ENCODE results near the gene URI1.
A peak's percentile ranks its signal among the peaks of the same experiment; 100 is the strongest.

The URI1 gene

DNA sequence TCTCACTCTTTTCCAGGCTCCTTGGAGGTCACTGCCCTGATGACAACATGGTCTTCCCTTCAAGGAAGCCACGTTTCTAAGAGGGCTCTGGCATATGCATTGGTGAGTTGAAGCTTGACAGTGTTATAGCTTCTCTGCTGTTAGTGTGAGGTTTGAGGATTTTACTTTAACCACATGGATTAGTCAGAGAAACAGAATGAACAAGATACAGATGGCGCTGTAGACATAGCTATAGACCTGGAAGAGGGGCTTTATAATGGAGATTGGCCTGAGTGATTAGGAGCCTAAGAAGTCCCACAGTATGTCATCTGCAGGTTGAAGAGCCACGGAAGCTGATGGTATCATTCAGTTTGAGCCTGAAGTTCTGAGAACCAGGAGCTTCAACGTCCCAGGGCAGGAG, 18.4 kb upstream of the URI1 start:
- TF ChIP-seq, protein P1, sequence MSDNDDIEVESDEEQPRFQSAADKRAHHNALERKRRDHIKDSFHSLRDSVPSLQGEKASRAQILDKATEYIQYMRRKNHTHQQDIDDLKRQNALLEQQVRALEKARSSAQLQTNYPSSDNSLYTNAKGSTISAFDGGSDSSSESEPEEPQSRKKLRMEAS (IDR thresholded peaks at IDR 0.05; ENCODE audit: low read depth, low read length): no peak
- no peak for TF ChIP-seq CTCF (IDR thresholded peaks at IDR 0.05; ENCODE audit: low read depth, low read length)
- no peak for TF ChIP-seq MYC (IDR thresholded peaks at IDR 0.05; ENCODE audit: low read depth, low read length)
- TF ChIP-seq POLR2A (IDR thresholded peaks at IDR 0.05; ENCODE audit: extremely low read depth, insufficient read length): no peak
- DNase-seq (ENCODE audit: low read depth): peak; percentile 13
- H3K4me3 ChIP-seq (ENCODE audit: low read depth, low read length): no peak overlapping the region

GRCh38 chr19:29926031-29926430, 16.0 kb upstream of the URI1 start:
- no peak for TF ChIP-seq MYC (IDR thresholded peaks at IDR 0.05; ENCODE audit: low read depth, low read length)
- TF ChIP-seq CTCF (IDR thresholded peaks at IDR 0.05; ENCODE audit: low read depth, low read length): no peak
- TF ChIP-seq, protein P1 (IDR thresholded peaks at IDR 0.05; ENCODE audit: low read depth, low read length): no peak
- TF ChIP-seq POLR2A (IDR thresholded peaks at IDR 0.05; ENCODE audit: extremely low read depth, insufficient read length): no peak
- H3K4me3 ChIP-seq (ENCODE audit: low read depth, low read length): no peak overlapping the region
- DNase-seq (ENCODE audit: low read depth): no peak

GRCh38 chr19:29926801-29927200, 15.2 kb upstream of the URI1 start:
- no peak overlapping the region for H3K4me3 ChIP-seq (ENCODE audit: low read depth, low read length)
- no peak for DNase-seq (ENCODE audit: low read depth)
- TF ChIP-seq, protein P1 (IDR thresholded peaks at IDR 0.05; ENCODE audit: low read depth, low read length): no peak
- TF ChIP-seq CTCF (IDR thresholded peaks at IDR 0.05; ENCODE audit: low read depth, low read length): no peak
- TF ChIP-seq POLR2A (IDR thresholded peaks at IDR 0.05; ENCODE audit: extremely low read depth, insufficient read length): no peak
- no peak for TF ChIP-seq MYC (IDR thresholded peaks at IDR 0.05; ENCODE audit: low read depth, low read length)

- no peak for DNase-seq (ENCODE audit: low read depth)
- no peak for TF ChIP-seq MYC (IDR thresholded peaks at IDR 0.05; ENCODE audit: low read depth, low read length)
- TF ChIP-seq CTCF (IDR thresholded peaks at IDR 0.05; ENCODE audit: low read depth, low read length): no peak
- H3K4me3 ChIP-seq (ENCODE audit: low read depth, low read length): no peak overlapping the region
Observed at GRCh38 chr19:29927944-29928625, 14.0 kb upstream of the URI1 start.

DNA sequence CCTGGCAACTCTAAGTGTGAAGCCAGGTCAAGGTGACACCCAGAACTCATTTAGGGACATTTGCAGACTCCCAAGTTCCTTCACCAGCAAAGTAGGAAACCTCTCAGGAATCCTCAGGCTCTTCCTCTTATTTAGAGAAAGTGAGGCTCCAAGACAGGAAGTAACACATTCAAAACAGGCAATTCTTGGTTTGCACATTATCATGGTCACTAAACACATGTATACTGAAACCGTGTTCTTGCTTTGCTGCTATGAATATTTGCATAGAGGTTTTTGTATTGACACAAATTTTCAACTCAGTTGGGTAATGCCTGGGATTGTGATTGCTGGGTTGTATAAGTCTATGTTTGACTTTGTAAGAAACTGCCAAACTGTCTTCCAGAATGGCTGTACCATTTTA, 13.2 kb upstream of the URI1 start:
- H3K4me3 ChIP-seq (ENCODE audit: low read depth, low read length): no peak overlapping the region
- DNase-seq (ENCODE audit: low read depth): no peak
- no peak for TF ChIP-seq POLR2A (IDR thresholded peaks at IDR 0.05; ENCODE audit: extremely low read depth, insufficient read length)
- TF ChIP-seq MYC (IDR thresholded peaks at IDR 0.05; ENCODE audit: low read depth, low read length): no peak
- TF ChIP-seq CTCF (IDR thresholded peaks at IDR 0.05; ENCODE audit: low read depth, low read length): no peak
- TF ChIP-seq, protein P1 (IDR thresholded peaks at IDR 0.05; ENCODE audit: low read depth, low read length): no peak

GRCh38 chr19:29934257-29934656, 7.8 kb upstream of the URI1 start:
- H3K4me3 ChIP-seq (ENCODE audit: low read depth, low read length): no peak overlapping the region
- DNase-seq (ENCODE audit: low read depth): no peak
- no peak for TF ChIP-seq MYC (IDR thresholded peaks at IDR 0.05; ENCODE audit: low read depth, low read length)
- TF ChIP-seq POLR2A (IDR thresholded peaks at IDR 0.05; ENCODE audit: extremely low read depth, insufficient read length): no peak
- no peak for TF ChIP-seq CTCF (IDR thresholded peaks at IDR 0.05; ENCODE audit: low read depth, low read length)
- TF ChIP-seq, protein P1 (IDR thresholded peaks at IDR 0.05; ENCODE audit: low read depth, low read length): no peak
